SJSA1 (cell line): ENCODE measurements around the gene HECTD1. TPM values are rescaled to one million over a fixed set of nuclear protein-coding genes. Genes with fewer than 3 reads are reported as not detected.
"Not testable (repeated sequence)": the region's sequence is repeated elsewhere in the genome, so short reads cannot be mapped to it uniquely, and the experiment has no call there.

Source experiments
- DNase-seq, 2 experiments: peaks; one replicate each; pipeline ENCODE4 v3.0.0-alpha.2; 2015 to 2020; ENCODE audit warnings: low spot score in 2 of 2, low read depth in 1 of 2
- H3K27ac ChIP-seq: fragments of 250-450 bp; sonication (Bioruptor Pico); 2 replicates; pipeline ENCODE4 v1.5.1; 2020; ENCODE audit warnings: mild to moderate bottlenecking, moderate library complexity
- H3K27me3 ChIP-seq: fragments of 250-450 bp; sonication (Bioruptor Pico); replicated peaks from 2 replicates; pipeline ENCODE4 v1.5.1; 2020; ENCODE audit warnings: mild to moderate bottlenecking, moderate library complexity
- H3K36me3 ChIP-seq: fragments of 250-450 bp; sonication (Bioruptor Pico); 2 replicates; pipeline ENCODE4 v1.5.1; 2020; ENCODE audit warnings: mild to moderate bottlenecking
- H3K4me1 ChIP-seq: fragments of 250-450 bp; sonication (Bioruptor Pico); replicated peaks from 2 replicates; pipeline ENCODE4 v1.6.1; 2021; ENCODE audit warnings: mild to moderate bottlenecking
- H3K4me3 ChIP-seq: fragments of 250-450 bp; sonication (Bioruptor Pico); 2 replicates; pipeline ENCODE4 v1.5.1; 2020; ENCODE audit warnings: mild to moderate bottlenecking
- H3K9me3 ChIP-seq: fragments of 250-450 bp; sonication (Bioruptor Pico); replicated peaks from 2 replicates; pipeline ENCODE4 v1.5.1; 2020; ENCODE audit warnings: mild to moderate bottlenecking
- total RNA-seq: library from RNA; depleted of rRNA; stranded (reverse); fragments of >200 nt; shearing (Covaris generic); gene quantifications from 2 replicates; pipeline ENCODE4 v1.2.3, GENCODE V29; 2014

The HECTD1 gene
- total RNA-seq, 1 experiment from 2014 or later: 140 TPM

DNA sequence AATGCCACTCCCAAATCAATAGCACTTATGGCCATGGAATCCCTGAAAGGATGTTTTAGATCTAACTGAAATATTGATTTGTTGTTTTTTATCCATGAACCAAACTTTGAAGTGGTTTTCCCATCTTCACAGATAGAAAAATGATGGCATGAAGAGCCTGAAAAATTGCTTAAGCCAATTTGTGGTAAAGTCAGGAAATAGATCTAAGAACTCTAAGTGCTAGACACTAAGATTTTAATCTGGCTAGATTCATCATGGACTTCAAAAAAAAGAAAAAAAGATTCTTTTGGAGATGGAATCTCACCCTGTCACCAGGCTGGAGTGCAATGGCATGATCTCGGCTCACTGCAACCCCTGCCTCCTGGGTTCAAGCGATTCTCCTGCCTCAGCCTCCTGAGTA is 136.4 kb downstream of the HECTD1 start:
- Histone ChIP-seq H3K4me3 (no peak overlapping the region), H3K9me3 (no peaks in the 10 kb centered on the region), H3K36me3 (no peaks in the 10 kb centered on the region), H3K27me3 (no peaks in the 10 kb centered on the region), H3K4me1 (peaks cover 24% of the 10 kb centered on the region), H3K27ac (peak overlapping the region; percentile 78)
- no peak for DNase-seq

DNA sequence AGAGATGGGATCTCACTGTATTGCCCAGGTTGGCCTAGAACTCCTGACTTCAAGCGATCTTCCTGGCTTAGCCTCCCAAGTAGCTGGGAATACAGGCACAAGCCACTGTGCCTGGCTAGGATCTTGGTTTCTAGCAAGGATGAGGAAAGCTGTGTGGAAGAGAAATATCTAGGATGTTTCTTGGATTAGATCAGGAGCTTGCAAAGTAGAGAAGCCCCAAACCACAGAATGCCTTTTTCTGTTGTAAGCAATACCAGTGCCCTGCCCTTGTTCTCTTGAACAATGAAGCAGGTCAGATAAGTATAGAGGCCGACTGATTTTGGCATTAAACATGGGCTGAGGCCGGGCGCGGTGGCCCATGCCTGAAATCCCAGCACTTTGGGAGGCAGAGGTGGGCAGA is 137.2 kb downstream of the HECTD1 start:
- Histone ChIP-seq H3K27me3 (no peaks in the 10 kb centered on the region), H3K4me1 (peaks cover 24% of the 10 kb centered on the region), H3K27ac (peak overlapping the region; percentile 78), H3K36me3 (no peaks in the 10 kb centered on the region), H3K4me3 (no peak overlapping the region), H3K9me3 (no peaks in the 10 kb centered on the region)
- peak; percentile 69 to 74 for DNase-seq

DNA sequence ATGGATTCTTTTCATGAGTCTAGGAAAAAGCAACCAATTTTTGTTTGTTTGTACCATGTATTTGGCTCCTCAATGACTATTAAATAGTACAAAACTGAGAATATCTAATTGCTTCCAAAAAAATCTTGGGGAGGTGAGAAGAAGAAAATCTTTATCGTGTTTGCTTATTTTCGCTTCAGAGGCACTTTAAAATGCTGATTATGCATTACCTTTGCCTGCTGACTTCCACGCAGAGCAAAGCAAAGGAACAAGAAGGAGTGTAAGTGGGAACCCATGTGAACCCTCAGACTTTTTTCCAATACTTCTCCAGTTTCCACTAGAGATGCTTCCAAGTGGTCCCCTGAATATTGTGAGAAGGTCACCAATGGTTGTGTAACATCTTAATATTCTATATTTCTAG is 138.2 kb downstream of the HECTD1 start:
- Histone ChIP-seq H3K4me1 (peaks cover 24% of the 10 kb centered on the region), H3K27ac (no peak overlapping the region), H3K9me3 (no peaks in the 10 kb centered on the region), H3K4me3 (no peak overlapping the region), H3K36me3 (no peaks in the 10 kb centered on the region), H3K27me3 (no peaks in the 10 kb centered on the region)
- DNase-seq: no peak

DNA sequence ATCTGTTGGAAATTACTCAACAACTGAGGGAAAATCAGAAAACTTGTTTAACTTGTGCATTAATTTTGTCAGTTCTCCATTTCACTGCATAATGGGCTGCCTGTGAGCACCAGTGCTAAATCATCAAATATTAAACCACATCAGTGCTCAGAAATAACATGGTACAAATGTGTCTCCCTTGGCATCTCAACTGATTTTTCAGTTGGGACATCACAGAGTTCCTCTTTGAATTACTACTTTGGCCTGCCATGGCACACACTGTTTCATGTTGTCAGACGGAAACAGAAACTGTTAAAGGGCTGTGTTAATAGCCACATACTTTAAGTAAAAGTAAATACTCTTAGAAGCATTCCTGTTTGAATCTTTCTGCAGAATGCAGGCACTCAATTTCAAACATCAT is 139.4 kb downstream of the HECTD1 start:
- Histone ChIP-seq H3K27ac (no peak overlapping the region), H3K9me3 (no peaks in the 10 kb centered on the region), H3K4me1 (peaks cover 24% of the 10 kb centered on the region), H3K27me3 (no peaks in the 10 kb centered on the region), H3K4me3 (no peak overlapping the region), H3K36me3 (no peaks in the 10 kb centered on the region)
- DNase-seq: no peak

DNA sequence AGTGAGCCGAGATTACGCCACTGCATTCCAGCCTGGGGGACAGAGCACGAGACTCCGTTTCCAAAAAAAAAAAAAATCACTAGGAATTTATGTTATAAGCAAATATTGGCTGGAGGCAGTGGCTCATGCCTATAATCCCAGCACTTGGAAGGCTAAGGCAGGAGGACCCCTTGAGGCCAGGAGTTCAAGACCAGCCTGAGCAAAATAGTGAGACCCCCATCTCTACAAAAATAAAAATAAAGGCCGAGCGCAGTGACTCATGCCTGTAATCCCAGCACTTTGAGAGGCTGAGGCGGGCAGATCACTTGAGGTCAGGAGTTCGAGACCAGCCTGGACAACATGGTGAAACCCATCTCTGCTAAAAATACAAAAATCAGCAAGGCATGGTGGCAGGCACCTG is 144.7 kb downstream of the HECTD1 start:
- DNase-seq, H3K4me1 ChIP-seq, H3K27ac ChIP-seq, H3K9me3 ChIP-seq, H3K4me3 ChIP-seq, H3K36me3 ChIP-seq, H3K27me3 ChIP-seq: not testable (repeated sequence)

DNA sequence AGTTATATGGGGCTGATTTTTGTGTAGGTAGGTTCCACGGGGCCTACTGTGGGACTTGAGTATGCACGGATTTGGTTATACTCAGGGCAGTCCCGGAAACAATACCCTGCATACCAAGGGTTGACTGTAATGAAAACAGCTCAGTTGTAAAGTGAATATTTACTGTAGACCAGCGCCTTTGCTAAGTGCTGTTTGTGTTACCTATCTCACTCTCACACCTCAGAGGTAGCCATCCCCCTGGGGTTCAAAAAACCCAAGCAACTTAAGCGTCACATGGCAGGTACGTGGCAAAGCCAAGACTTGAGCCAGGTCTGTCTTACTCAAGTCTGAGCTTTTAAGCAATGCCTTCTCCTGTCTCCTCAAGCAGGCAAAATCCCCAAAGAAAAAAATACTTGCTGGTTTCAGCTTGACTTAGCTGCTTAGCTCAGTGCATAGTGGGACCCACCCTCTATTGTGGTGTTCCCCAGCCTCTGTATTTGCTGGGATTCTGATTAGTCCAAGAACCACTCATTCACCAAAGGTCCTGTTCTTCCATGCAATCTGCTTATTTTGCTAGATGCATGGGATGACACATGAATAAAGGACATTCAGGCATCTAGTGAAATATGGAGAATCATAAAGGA is 147.2 kb downstream of the HECTD1 start:
- DNase-seq: no peak
- no peaks in the 10 kb centered on the region for H3K36me3 ChIP-seq
- no peak overlapping the region for H3K27ac ChIP-seq
- no peaks in the 10 kb centered on the region for H3K27me3 ChIP-seq
- peaks cover 7% of the 10 kb centered on the region for H3K4me1 ChIP-seq
- no peaks in the 10 kb centered on the region for H3K9me3 ChIP-seq
- no peak overlapping the region for H3K4me3 ChIP-seq

DNA sequence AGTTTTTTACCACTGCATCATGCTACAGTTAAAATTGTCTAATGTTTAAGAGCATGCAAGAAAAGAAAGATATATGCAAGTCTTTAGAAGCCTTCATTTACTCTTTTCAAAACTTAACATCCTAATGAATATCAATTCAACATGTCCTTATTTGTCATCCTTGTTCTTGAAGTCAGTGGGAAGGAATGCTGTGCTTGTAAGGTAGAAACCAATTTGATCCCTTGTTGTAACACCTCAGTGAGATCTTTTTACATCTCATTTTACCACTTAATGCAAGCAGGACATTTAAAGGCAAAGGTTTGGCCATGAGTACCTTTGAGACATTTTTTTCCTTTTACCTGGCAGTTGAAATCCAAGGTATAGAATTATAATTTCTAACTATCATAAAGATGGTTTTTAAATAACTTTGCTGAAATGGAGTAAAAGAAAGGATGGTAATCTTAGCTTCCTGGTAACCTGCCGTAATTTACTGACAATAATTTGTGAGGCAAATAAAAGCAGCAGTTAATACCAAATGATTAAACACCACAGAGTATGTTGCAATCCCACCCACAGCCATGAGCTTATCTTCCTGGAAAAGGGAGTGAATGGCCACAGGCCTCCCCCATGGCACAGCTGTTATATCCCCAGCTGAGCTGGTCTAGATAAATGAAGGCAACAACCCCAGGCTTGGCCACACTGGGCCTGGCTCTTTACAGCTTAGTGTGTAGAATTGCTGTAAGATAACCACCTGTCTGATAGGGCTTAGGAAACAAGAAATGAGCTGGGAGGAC is 148.3 kb downstream of the HECTD1 start:
- H3K27ac ChIP-seq: no peak overlapping the region
- H3K27me3 ChIP-seq: no peaks in the 10 kb centered on the region
- H3K9me3 ChIP-seq: no peaks in the 10 kb centered on the region
- peaks cover 7% of the 10 kb centered on the region for H3K4me1 ChIP-seq
- H3K4me3 ChIP-seq: no peak overlapping the region
- H3K36me3 ChIP-seq: no peaks in the 10 kb centered on the region
- DNase-seq: no peak

DNA sequence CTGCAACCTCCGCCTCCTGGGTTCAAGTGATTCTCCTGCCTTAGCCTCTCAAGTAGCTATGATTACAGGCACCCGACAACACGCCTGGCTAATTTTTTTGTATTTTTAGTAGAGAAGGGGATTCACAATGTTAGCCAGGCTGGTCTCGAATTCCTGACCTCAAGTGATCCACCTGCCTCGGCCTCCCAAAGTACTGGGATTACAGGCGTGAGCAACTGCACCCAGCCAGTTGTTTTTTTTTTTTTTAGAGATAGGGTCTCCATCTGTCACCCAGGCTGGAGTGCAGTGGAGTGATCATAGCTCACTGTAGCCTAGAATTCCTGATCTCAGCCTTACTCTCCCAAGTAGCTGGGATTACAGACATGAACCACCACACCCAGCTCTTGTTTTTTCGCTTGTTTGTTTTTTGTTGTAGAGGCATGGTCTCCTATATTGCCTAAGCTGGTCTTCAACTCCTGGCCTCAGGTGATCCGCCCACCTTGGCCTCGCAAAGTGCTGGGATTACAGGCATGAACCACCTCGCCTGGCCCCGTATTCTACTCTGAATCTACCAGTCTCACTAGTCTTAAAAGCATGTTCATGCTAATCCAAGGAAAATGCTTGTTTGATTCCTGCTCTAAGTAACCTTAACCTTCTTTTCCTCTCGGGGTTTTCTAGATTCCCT is 149.8 kb downstream of the HECTD1 start:
- no peaks in the 10 kb centered on the region for H3K36me3 ChIP-seq
- H3K4me3 ChIP-seq: no peak overlapping the region
- no peaks in the 10 kb centered on the region for H3K27me3 ChIP-seq
- no peak for DNase-seq
- peaks cover 7% of the 10 kb centered on the region for H3K4me1 ChIP-seq
- H3K27ac ChIP-seq: no peak overlapping the region
- no peaks in the 10 kb centered on the region for H3K9me3 ChIP-seq

DNA sequence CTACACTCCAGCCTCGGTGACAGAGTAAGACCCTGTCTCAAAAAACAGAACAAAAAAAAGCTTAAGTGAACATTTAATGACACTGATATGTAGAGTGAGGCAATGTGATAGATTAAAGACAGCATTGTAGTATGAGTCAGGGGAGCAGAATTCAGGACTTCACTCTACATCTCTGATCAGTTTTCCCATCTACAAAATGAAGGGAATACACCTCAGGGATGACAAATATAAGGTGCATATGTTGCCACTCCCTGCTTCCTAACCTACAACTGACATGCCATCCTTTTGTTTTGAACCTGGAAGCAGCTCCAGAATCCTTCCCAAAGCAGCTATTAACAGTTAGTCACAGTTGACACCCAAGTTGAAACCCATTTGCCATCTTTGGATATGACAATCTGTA is 150.6 kb downstream of the HECTD1 start:
- Histone ChIP-seq H3K9me3 (no peaks in the 10 kb centered on the region), H3K4me3 (no peak overlapping the region), H3K27me3 (no peaks in the 10 kb centered on the region), H3K27ac (no peak overlapping the region), H3K4me1 (peaks cover 7% of the 10 kb centered on the region), H3K36me3 (no peaks in the 10 kb centered on the region)
- DNase-seq: no peak

DNA sequence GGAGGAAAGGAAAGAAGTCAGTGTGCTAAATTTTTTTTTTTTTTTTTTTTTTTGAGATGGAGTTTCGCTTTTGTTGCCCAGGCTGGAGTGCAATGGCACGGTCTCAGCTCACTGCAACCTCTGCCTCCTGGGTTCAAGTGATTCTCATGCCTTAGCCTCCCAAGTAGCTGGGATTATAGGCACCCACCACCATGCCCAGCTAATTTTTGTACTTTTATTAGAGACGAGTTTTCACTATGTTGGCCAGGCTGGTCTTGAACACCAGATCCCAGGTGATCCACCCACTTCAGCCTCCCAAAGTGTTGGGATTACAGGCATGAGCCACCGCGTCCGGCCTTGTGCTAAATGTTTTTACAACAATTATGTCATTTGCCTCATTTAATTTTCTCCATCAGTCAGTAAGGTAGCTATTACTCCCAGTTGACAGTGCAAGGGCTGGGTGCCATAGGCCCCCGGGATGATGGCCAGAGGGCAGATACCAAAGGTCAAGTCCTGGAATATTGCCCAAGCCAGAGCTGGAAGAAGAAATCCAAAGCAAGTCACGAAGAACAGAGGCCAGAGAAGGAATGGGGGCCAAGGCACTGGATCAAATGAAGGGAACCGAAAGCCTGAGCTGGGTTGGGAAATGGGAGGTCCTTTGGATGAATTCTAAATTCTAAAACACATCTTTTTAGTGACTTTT is 154.5 kb downstream of the HECTD1 start:
- H3K27me3 ChIP-seq, H3K27ac ChIP-seq, DNase-seq, H3K36me3 ChIP-seq, H3K9me3 ChIP-seq, H3K4me3 ChIP-seq: not testable (repeated sequence)
- H3K4me1 ChIP-seq: 0 out of 2 replicates have a peak, but pooled peaks cover 12% of the 10 kb centered on the region

DNA sequence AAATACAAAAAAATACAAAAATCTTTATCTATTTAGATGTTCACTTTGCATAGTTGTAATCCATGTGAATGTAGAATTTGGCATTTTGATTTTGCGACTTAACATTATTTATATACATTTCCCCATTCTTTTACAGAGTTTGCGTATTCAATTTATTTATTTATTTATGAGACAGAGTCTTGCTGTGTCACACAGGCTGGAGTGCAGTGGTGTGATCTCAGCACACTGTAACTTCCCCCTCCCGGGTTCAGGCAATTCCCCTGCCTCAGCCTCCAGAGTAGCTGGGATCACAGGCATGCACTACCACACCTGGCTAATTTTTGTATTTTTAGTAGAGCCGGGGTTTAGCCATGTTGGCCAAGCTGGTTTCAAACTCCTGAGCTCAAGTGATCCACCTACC is 156.1 kb downstream of the HECTD1 start:
- Histone ChIP-seq H3K27ac (no peak overlapping the region), H3K36me3 (no peaks in the 10 kb centered on the region), H3K4me3 (no peak overlapping the region), H3K4me1 (0 out of 2 replicates have a peak, but pooled peaks cover 12% of the 10 kb centered on the region), H3K27me3 (no peaks in the 10 kb centered on the region), H3K9me3 (no peaks in the 10 kb centered on the region)
- no peak for DNase-seq

DNA sequence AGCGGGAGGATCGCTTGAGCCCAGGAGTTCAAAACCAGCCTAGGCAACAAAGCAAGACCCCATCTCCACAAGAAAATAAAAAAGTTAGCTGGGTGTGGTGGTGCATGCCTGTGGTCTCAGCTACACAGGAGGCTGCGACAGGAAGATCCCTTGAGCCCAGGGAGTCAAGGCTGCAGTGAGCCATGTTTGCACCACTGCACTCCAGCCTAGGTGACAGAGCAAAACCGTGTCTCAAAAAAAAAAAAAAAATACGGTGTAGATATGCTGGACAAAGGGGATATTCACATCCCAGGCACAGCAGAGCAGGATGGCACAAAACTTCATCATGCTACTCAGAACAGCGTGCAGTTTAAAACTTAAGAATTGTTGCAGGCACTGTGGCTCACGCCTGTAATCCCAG is 156.6 kb downstream of the HECTD1 start:
- no peaks in the 10 kb centered on the region for H3K36me3 ChIP-seq
- H3K4me3 ChIP-seq: no peak overlapping the region
- no peak for DNase-seq
- H3K9me3 ChIP-seq: no peaks in the 10 kb centered on the region
- no peaks in the 10 kb centered on the region for H3K27me3 ChIP-seq
- 0 out of 2 replicates have a peak, but pooled peaks cover 12% of the 10 kb centered on the region for H3K4me1 ChIP-seq
- no peak overlapping the region for H3K27ac ChIP-seq
